ENCODE measurements around the gene CARD14. TPM values are rescaled to one million over a fixed set of nuclear protein-coding genes. Genes with fewer than 3 reads are reported as not detected.
"Not testable (repeated sequence)": the region's sequence is repeated elsewhere in the genome, so short reads cannot be mapped to it uniquely, and the experiment has no call there.

Gene CARD14
- total RNA-seq, 1 experiment from 2014 or later: 0.10 TPM

DNA sequence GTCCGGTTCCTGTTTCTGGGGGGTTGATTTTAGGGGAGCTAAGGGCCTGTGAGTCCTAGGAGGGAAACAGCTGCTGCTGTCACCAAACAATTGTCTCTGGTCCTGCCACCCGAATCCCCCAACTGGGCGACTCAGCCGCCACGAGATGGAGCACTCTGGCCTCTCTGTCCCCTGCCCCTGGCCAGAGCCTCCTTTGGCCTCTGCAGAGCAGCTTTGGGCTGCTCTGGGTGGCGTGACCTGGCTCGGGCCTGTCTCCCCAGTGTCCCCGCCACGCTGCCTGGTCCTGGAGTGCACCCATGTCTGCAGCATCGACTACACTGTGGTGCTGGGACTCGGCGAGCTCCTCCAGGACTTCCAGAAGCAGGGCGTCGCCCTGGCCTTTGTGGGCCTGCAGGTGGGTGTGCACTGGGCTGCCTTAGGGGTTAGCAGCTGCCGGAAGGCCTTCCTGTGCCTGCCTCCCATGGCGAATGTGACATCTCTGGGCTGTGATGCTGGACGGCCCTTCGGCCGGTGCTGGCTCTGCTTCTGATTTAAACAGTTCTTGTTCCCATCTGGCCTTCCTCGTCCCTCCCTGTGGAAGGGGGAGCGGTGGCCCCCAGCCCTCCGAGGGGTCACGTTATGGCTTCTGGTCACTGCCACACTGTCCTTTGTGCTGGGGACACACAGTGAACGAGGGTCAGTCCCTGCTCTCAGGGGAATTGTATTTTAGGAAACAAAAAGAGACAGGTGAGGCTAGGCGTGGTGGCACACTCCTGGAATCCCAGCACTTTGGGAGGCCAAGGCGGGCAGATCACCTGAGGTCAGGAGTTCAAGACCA is 79.3 kb downstream of the CARD14 start:
- DNase-seq (ENCODE audit: low read depth): no peak

- no peak for DNase-seq (ENCODE audit: low read depth)
Measured at GRCh38 chr17:80251966-80252365, 82.1 kb downstream of the CARD14 start.

DNA sequence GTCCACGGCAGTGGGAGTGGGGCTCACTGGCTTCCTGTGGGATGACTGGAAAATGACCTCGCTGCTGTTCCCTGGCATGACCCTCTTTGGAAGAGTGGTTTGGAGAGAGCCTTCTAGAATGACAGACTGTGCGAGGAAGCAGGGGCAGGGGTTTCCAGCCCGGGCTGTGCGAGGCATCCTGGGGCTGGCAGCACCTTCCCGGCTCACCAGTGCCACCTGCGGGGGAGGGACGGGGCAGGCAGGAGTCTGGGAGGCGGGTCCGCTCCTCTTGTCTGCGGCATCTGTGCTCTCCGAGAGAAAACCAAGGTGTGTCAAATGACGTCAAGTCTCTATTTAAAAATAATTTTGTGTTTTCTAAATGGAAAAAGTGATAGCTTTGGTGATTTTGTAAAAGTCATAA is 83.0 kb downstream of the CARD14 start:
- DNase-seq (ENCODE audit: low read depth): no peak

- no peak for DNase-seq (ENCODE audit: low read depth)
Measured at GRCh38 chr17:80253631-80254395, 84.0 kb downstream of the CARD14 start.

- peak; percentile 98 for DNase-seq (ENCODE audit: low read depth)
Measured at GRCh38 chr17:80254396-80255251, 84.8 kb downstream of the CARD14 start.

GRCh38 chr17:80256034-80256350 is 86.2 kb downstream of the CARD14 start:
- DNase-seq (ENCODE audit: low read depth): no peak

DNA sequence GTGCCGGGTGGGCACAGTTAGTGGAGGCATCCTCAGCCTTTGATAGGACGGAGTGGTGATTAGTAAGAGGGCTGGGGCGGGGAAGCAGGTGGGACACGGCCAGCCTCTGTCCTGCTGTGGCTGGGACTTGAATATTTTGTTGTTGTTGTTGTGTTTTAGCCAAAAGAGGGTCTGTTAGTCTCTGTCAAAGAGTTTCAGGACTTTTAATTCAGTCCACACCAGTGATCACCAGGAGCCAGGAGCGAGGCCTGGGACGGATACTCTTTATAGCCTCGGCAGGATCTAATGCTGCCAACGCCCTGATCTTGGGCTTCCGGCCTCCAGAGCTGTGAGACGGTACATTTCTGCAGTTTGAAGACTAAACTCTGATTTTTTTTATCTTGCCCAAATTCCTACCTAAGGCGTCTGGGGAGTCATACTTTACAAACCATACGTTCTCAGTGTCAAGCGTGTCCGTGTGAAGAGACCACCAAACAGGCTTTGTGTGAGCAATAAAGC is 87.9 kb downstream of the CARD14 start:
- DNase-seq (ENCODE audit: low read depth): no peak

GRCh38 chr17:80258296-80258695 is 88.5 kb downstream of the CARD14 start:
- not testable (repeated sequence) for DNase-seq (ENCODE audit: low read depth)

Other genes starting within 250 kb of the CARD14 start
- 9.3 and 15.3 TPM in 2 replicates for gene TBC1D16, start 134.2 kb upstream of the CARD14 start, total RNA-seq (2014; rRNA removed; shearing (Covaris generic))
- 0.94 and 1.3 TPM in 2 replicates for gene CCDC40, start 133.4 kb upstream of the CARD14 start, total RNA-seq (2014; rRNA removed; shearing (Covaris generic))
- gene GAA, start 68.4 kb upstream of the CARD14 start, total RNA-seq (2014; rRNA removed; shearing (Covaris generic)): 5.6 and 11.2 TPM in 2 replicates
- 103 and 145 TPM in 2 replicates for gene EIF4A3, start 22.9 kb upstream of the CARD14 start, total RNA-seq (2014; rRNA removed; shearing (Covaris generic))
- gene SGSH, start 50.3 kb downstream of the CARD14 start, total RNA-seq (2014; rRNA removed; shearing (Covaris generic)): 26.9 and 34.6 TPM in 2 replicates
- 2.2 and 7.6 TPM in 2 replicates for gene SLC26A11, start 50.4 kb downstream of the CARD14 start, total RNA-seq (2014; rRNA removed; shearing (Covaris generic))
- 30.2 and 66.4 TPM in 2 replicates for gene RNF213, start 90.8 kb downstream of the CARD14 start, total RNA-seq (2014; rRNA removed; shearing (Covaris generic))
- 11.6 and 18.8 TPM in 2 replicates for gene ENDOV, start 245.1 kb downstream of the CARD14 start, total RNA-seq (2014; rRNA removed; shearing (Covaris generic))